ENCODE data around the gene WNT10A.
A peak's percentile ranks its signal among the peaks of the same experiment; 100 is the strongest.

The WNT10A gene

GRCh38 chr2:218877891-218878290 is 2.8 kb upstream of the WNT10A start:
- POLR2A ChIA-PET, result interaction anchor here (1.3 to 2.5 kb wide), 2 partner anchors 19 to 20 kb away, joined by 6 to 19 read pairs; no protein-coding TSS in a partner anchor
- no peaks in the 10 kb centered on the region for H3K9me3 ChIP-seq (ENCODE audit: control insufficient read depth, insufficient read depth, low read depth, low read length)
- CTCF ChIA-PET, result interaction anchor here (0.5 to 17.7 kb wide), 8 partner anchors 10 to 147 kb away, joined by 3 to 552 read pairs (median 9); no protein-coding TSS in a partner anchor
- TF ChIP-seq ZFHX2 (tag by site-specific recombination; conservative IDR thresholded peaks at IDR 0.05), result 0 out of 2 replicates have a peak, but pooled peaks have one; percentile 9
- TF ChIP-seq ZNF664 (tag by site-specific recombination; IDR thresholded peaks at IDR 0.05), result no peak
- TF ChIP-seq CTCF (tag by site-specific recombination; IDR thresholded peaks at IDR 0.05), result peak; percentile 54
- no peak for TF ChIP-seq ZNF350 (tag by site-specific recombination; IDR thresholded peaks at IDR 0.05)
- peak; percentile 90 for TF ChIP-seq KLF1 (tag by site-specific recombination; IDR thresholded peaks at IDR 0.05)
- TF ChIP-seq ZNF132 (tag by site-specific recombination; IDR thresholded peaks at IDR 0.05; ENCODE audit: borderline replicate concordance), result no peak
- H3K4me1 ChIP-seq (ENCODE audit: control insufficient read depth, insufficient read depth, low read length), result no peaks in the 10 kb centered on the region
- no peak overlapping the region for H3K27ac ChIP-seq (ENCODE audit: extremely low read depth, low read depth, low read length)
- no peaks in the 10 kb centered on the region for H3K36me3 ChIP-seq (ENCODE audit: control insufficient read depth in 2 of 2, insufficient read depth in 1 of 2, low read length in 2 of 2)
- H3K4me3 ChIP-seq (ENCODE audit: low read depth, low read length), result no peak overlapping the region

- Histone ChIP-seq H3K27ac (ENCODE audit: extremely low read depth, low read depth, low read length) (no peak overlapping the region), H3K4me1 (ENCODE audit: control insufficient read depth, insufficient read depth, low read length) (no peaks in the 10 kb centered on the region)
Observed at GRCh38 chr2:218878486-218878885, 2.2 kb upstream of the WNT10A start.

More at GRCh38 chr2:218878486-218878885, 2.2 kb upstream of the WNT10A start:
- CTCF ChIA-PET, result interaction anchor here (0.7 to 17.7 kb wide), 6 partner anchors 9 to 191 kb away, joined by 3 to 552 read pairs (median 8); no protein-coding TSS in a partner anchor
- Histone ChIP-seq H3K9me3 (ENCODE audit: control insufficient read depth, insufficient read depth, low read depth, low read length) (no peaks in the 10 kb centered on the region), H3K4me3 (ENCODE audit: low read depth, low read length) (no peak overlapping the region), H3K36me3 (ENCODE audit: control insufficient read depth in 2 of 2, insufficient read depth in 1 of 2, low read length in 2 of 2) (no peaks in the 10 kb centered on the region)
- POLR2A ChIA-PET, result interaction anchor here (1.3 kb wide), 1 partner anchor 20 kb away, joined by 6 read pairs; no protein-coding TSS in a partner anchor
- no peak for TF ChIP-seq ZNF121 (tag by site-specific recombination; IDR thresholded peaks at IDR 0.05)
- TF ChIP-seq ZNF114 (tag by site-specific recombination; IDR thresholded peaks at IDR 0.05), result no peak
- TF ChIP-seq ZNF473 (tag by site-specific recombination; IDR thresholded peaks at IDR 0.05), result no peak
- no peak for TF ChIP-seq ZNF398 (tag by site-specific recombination; IDR thresholded peaks at IDR 0.05)
- TF ChIP-seq KLF16 (tag by site-specific recombination; IDR thresholded peaks at IDR 0.05), result no peak
- TF ChIP-seq GLI2 (tag by site-specific recombination; IDR thresholded peaks at IDR 0.05; ENCODE audit: borderline replicate concordance, low read depth), result no peak
- no peak for TF ChIP-seq ZNF302 (tag by site-specific recombination; IDR thresholded peaks at IDR 0.05; ENCODE audit: low read depth)
- TF ChIP-seq ZNF416 (tag by site-specific recombination; IDR thresholded peaks at IDR 0.05), result no peak
- TF ChIP-seq ZNF404 (tag by site-specific recombination; IDR thresholded peaks at IDR 0.05), result no peak
- TF ChIP-seq ZNF132 (tag by site-specific recombination; IDR thresholded peaks at IDR 0.05; ENCODE audit: borderline replicate concordance), result no peak
- no peak for TF ChIP-seq EGR2 (tag by site-specific recombination; IDR thresholded peaks at IDR 0.05; ENCODE audit: low read depth)
- no peak for TF ChIP-seq ZNF112 (tag by site-specific recombination; IDR thresholded peaks at IDR 0.05)
- TF ChIP-seq PRDM10 (tag by site-specific recombination; IDR thresholded peaks at IDR 0.05), result no peak
- TF ChIP-seq ZSCAN16 (tag by site-specific recombination; IDR thresholded peaks at IDR 0.05), result no peak
- TF ChIP-seq HIC1 (tag by site-specific recombination; IDR thresholded peaks at IDR 0.05), result no peak
- TF ChIP-seq INSM2 (tag by site-specific recombination; IDR thresholded peaks at IDR 0.05), result no peak
- no peak for TF ChIP-seq GLIS1 (tag by site-specific recombination; IDR thresholded peaks at IDR 0.05)
